ENCODE results near the gene OPA1.
"Not testable (repeated sequence)": the region's sequence is repeated elsewhere in the genome, so short reads cannot be mapped to it uniquely, and the experiment has no call there.

Gene OPA1

DNA sequence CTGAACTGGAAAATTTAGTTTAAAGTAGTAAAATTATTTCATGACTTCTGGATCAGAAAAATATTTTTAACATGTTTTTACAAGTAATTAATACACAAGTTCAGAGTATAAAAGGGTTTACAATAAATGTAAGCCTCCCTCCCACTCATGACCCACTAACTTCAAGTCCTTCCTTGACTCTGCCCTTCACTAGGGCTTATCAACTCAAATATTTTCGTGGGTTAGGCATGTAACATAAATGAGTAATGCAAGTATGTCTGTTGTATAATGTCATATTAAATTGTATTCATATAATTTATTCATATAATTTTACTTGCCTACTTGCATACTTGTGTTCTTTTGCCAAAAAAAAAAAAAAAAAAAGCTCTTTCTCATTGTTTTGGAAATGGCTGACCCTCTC, 3.4 kb upstream of the OPA1 start:
- no peak for DNase-seq

GRCh38 chr3:193590088-193590856, 2.7 kb upstream of the OPA1 start:
- no peak for DNase-seq

DNA sequence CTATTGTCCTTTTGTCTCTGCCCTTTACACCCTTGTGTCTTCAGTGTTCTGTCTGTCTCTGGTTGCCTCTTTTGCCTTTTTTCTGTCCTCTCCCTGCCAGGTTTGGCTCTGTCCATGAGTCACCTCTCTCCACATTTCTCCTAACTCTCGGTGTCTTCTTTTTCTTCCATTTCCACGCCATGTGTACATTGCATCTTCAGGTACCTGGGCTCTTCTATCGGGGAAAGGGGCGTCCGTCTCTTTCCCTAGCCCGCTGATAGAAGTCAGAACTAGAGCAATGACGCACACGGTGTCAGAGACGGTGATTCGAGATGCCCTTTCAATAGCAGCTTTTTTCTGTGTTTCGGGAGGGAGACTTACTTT, 641 bp downstream of the OPA1 start:
- no peak for DNase-seq

DNA sequence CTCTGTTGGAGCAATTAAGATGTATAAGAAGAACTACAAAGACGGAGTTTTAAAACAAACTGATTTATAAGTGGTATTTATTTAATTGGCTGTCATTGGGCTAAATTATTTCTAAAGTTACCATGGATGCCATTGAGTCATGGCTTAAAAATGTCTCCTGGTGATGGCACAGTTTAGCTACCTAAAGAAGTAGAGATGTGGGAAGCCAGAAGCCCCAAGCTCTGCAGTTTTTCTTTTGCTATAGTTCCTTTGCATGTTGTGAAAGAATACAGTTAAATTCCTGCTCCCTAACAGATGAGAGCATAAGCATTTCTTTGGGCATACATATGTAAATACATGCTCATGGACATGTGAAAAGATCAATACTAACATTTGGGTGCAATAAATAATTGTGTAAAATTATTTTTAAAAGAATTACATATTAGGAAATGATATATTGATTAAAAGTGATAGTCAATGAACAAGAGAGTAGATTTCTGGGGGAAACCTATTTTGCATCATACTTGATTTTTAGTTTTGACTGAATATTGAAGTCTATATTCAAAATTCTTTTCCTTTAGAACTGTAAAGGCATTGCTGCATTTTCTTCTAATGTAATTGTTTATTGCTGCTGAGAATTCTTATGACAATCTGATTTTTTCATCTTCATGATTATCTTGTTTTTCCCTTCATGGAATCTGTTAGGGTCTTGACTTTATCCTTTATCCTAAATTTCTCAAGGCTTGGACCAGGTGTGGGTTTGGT, 2.1 kb downstream of the OPA1 start:
- no peak for DNase-seq

GRCh38 chr3:193595939-193596487, 3.0 kb downstream of the OPA1 start:
- DNase-seq = no peak

DNA sequence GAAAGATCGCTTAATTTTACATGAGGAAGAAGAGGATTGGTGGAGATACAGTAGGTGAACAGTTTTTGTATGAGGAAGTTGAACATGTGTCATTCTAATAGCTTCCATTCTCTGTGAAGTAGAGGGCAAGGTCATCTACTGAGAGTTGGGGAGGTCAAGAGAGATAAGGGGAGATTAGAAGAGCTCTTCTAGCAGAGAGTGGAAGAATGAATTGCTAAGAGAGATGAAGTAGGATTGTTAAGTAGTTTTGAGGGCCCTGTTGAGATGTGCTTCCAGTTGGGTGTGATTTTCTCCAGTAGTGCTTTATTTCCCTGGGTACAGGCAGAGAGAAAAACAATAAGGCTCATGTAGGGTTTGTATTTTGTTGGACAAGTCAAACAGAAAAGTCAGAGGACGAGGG, 5.2 kb downstream of the OPA1 start:
- no peak for DNase-seq

DNA sequence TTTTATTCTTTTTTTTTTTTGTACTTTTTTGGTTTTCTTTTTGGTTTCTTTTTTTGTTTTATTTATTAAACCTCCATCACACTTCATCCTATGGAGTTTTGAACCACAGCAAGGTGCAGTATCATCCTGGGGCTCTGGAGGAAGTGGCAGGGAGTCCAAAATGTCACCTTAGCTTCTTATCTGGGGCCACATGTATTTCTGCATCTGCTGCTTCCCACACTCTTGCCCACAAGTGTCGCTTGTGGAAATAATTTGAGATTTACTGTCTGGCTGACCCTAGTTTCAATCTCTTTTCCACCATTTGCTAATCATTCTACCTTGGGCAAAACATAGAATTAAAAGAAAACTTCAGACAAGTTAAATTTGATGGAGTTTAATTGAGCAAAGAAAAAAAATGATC, 6.4 kb downstream of the OPA1 start:
- no peak for DNase-seq

DNA sequence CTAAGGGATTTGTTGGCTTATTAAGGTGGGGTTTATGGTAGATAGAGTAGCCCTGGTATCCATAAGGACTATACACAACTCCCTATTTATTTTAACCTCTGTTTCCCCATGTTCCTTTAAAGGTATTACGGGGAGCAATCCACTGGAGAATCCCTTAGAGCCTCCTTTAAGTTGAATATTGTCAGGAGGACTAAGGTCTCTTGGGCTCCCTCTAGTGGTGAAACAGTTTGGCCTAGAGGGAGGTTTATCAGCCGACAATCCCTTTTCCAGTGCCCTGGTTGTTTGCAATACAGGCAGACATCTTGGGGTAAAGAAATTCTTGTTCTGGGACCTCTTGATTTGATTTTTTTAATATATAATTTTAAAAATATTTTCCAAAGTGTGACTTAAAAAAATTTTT, 12.9 kb downstream of the OPA1 start:
- DNase-seq = no peak

GRCh38 chr3:193606892-193607291, 13.9 kb downstream of the OPA1 start:
- not testable (repeated sequence) for DNase-seq

GRCh38 chr3:193610516-193610915, 17.5 kb downstream of the OPA1 start:
- not testable (repeated sequence) for DNase-seq

DNA sequence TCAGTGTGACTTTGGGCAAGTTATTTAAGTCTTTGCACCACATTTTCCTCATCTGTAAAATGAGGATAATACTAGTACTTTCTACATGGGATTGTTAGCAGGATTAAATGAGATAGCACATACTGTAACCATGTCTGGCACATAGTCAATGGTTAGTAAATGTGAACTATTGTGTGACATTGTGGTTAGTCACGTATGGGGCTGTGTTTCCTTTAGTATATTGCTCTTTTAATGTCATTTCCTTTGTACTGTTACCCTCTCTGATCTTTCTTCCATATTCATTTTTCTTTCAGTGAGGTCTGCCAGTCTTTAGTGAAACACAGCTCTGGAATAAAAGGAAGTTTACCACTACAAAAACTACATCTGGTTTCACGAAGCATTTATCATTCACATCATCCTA, 21.4 kb downstream of the OPA1 start:
- no peak for DNase-seq

- DNase-seq = no peak
These were observed 24.6 kb downstream of the OPA1 start for GRCh38 chr3:193617628-193618027.

- DNase-seq = no peak
These were observed 27.0 kb downstream of the OPA1 start for GRCh38 chr3:193620057-193620456.

GRCh38 chr3:193620650-193621049, 27.6 kb downstream of the OPA1 start:
- no peak for DNase-seq

DNA sequence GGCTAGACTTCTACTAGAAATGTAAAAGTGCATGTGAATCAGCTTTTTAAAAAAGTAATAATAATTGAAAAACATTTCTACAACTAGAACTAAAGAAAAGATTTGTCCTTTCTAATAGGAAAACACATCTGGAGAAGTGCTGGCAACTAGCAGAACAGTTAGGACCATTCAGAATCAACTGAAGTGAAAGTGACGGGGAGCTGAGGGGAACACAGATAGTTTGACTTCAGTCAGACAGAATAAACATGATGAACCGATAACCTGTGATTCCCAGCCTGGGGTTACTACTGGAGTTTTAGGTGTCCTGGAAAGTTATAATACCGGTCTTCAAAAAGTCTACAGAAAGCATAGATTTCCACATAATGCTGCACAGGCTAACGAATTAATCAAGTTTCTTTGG, 28.1 kb downstream of the OPA1 start:
- DNase-seq = no peak

- no peak for DNase-seq
These were observed 37.0 kb downstream of the OPA1 start for GRCh38 chr3:193630005-193630404.

GRCh38 chr3:193637831-193638230, 44.8 kb downstream of the OPA1 start:
- no peak for DNase-seq

DNA sequence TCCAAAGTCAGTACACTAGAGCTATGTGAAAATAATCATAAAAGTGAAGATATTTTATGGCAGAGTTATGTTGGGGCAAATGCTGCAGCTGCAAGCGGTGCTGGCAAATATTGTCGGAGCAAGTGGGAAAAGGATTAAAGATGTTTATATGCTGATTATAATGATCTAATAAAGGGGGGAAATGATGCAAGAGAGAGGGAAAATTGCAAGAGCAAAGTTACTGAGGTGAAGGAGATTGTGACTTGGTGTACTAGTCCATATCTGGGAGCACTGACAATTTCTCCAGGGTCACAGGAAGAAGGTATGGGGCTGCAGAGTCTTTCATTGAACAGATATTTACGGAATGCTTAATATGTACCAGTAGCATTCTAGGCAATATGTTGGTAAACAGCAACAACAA, 45.8 kb downstream of the OPA1 start:
- no peak for DNase-seq

GRCh38 chr3:193640165-193640715, 47.2 kb downstream of the OPA1 start:
- no peak for DNase-seq

DNA sequence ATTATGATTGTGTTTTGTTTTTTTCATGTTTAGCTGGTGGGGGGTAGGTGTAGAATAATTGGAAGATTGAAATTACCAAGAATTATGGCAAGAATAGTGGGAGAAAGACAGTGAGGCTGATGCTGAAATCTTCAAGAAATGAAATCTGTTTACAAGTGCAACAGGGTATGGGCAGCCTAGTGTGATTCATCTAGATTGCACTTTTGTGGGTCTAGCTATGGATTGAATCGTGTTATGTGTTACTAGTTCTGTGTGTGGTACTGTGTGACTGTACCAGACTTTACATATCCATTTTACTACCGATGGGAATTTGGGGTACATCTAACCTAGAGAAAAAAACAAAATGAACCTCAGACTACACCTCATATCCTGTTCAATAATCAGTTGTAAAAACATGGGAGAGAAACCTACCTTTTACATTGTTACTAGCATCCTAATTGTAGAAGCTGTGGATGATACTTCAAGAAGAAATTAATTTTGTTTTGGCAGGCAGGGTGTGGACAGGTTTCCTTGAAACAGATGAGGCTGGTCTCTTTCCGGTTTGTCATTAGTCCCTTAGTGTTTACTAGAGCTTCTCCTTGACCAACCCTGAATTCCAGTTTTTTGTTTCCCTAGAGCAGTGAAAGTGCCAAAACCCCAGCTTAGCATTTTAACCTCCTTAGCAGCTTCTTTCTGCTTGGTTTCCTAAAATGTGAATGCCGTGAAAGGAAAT, 47.9 kb downstream of the OPA1 start:
- no peak for DNase-seq

GRCh38 chr3:193641440-193641775, 48.4 kb downstream of the OPA1 start:
- no peak for DNase-seq

DNA sequence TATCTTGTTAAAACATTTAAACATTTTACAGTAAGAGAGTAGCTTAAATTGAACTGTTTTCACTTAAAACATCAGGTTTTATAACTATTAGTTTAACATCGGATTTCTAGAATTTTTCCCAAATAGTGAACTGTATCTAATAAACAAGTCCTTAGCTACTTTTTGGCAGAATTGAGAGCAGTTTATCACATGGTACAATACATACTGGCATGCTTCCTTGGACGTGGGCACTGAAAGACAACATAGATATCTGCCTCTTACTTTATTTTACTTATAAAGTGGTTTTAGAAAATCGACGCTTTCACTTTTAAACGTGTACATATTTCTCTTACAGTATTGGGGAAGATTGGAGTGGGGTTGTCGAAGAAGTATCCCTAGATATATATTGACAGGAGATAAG, 52.8 kb downstream of the OPA1 start:
- DNase-seq = no peak

DNA sequence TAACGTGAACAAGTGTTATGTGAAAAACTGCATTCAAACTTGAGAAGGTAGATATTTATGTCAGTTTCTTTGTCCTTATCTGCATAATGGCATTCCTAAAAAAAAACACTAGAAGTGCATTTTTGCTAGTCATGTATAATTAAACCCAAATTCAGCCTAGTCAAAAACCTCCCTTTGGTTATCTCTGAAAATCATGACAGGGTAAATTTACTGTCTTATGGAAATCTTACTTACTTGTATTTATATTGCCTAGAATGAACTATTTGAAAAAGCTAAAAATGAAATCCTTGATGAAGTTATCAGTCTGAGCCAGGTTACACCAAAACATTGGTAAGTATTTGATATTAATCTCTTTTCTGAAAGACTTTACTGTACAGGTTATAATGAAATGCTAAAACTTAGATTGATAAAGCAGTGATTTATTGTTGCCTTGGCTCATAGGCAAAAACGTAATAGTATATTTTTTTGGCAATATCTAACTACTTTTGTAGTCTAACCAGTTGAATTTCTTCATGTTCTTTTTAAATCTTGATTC, 55.6 kb downstream of the OPA1 start:
- DNase-seq = no peak
